Jurkat, Clone E6-1 (cell line): ENCODE results near the gene LRPAP1.

Source experiments
- DNase-seq: peaks from one replicate; pipeline ENCODE4 v3.0.0-alpha.2; 2011; ENCODE audit warnings: low read depth, low spot score
- H3K4me3 ChIP-seq: 2 replicates; pipeline ENCODE4 v1.5.1; 2011; ENCODE audit warnings: mild to moderate bottlenecking, low read length, control low read depth, moderate library complexity

LRPAP1 gene

GRCh38 chr4:3522651-3523050 lies 9.6 kb downstream of the LRPAP1 start:
- H3K4me3 ChIP-seq = no peak overlapping the region
- no peak for DNase-seq

- no peak overlapping the region for H3K4me3 ChIP-seq
- DNase-seq = no peak
These were observed 9.9 kb downstream of the LRPAP1 start for GRCh38 chr4:3522326-3522640.

- H3K4me3 ChIP-seq = no peak overlapping the region
- no peak for DNase-seq
These were observed 10.4 kb downstream of the LRPAP1 start for GRCh38 chr4:3521621-3522325.

GRCh38 chr4:3520796-3521600 lies 11.2 kb downstream of the LRPAP1 start:
- no peak overlapping the region for H3K4me3 ChIP-seq
- DNase-seq = no peak

GRCh38 chr4:3520276-3520675 lies 11.9 kb downstream of the LRPAP1 start:
- no peak for DNase-seq

GRCh38 chr4:3519468-3520264 lies 12.6 kb downstream of the LRPAP1 start:
- no peak overlapping the region for H3K4me3 ChIP-seq
- DNase-seq = no peak

More at GRCh38 chr4:3520276-3520675, 11.9 kb downstream of the LRPAP1 start:
- no peak overlapping the region for H3K4me3 ChIP-seq

GRCh38 chr4:3518941-3519340 lies 13.3 kb downstream of the LRPAP1 start:
- DNase-seq = no peak
- H3K4me3 ChIP-seq = no peak overlapping the region

GRCh38 chr4:3518511-3518880 lies 13.7 kb downstream of the LRPAP1 start:
- H3K4me3 ChIP-seq = no peak overlapping the region
- no peak for DNase-seq

GRCh38 chr4:3517731-3518510 lies 14.3 kb downstream of the LRPAP1 start:
- no peak for DNase-seq

GRCh38 chr4:3516836-3517730 lies 15.1 kb downstream of the LRPAP1 start:
- no peak for DNase-seq
- no peak overlapping the region for H3K4me3 ChIP-seq

More at GRCh38 chr4:3517731-3518510, 14.3 kb downstream of the LRPAP1 start:
- no peak overlapping the region for H3K4me3 ChIP-seq

GRCh38 chr4:3516061-3516835 lies 16.0 kb downstream of the LRPAP1 start:
- DNase-seq = no peak
- no peak overlapping the region for H3K4me3 ChIP-seq

- H3K4me3 ChIP-seq = no peak overlapping the region
- DNase-seq = no peak
These were observed 16.6 kb downstream of the LRPAP1 start for GRCh38 chr4:3515646-3516045.

- H3K4me3 ChIP-seq = no peak overlapping the region
- DNase-seq = no peak
These were observed 17.3 kb downstream of the LRPAP1 start for GRCh38 chr4:3514806-3515501.

GRCh38 chr4:3514221-3514780 lies 17.9 kb downstream of the LRPAP1 start:
- DNase-seq = no peak
- no peak overlapping the region for H3K4me3 ChIP-seq

GRCh38 chr4:3513807-3514206 lies 18.4 kb downstream of the LRPAP1 start:
- DNase-seq = no peak
- H3K4me3 ChIP-seq = no peak overlapping the region

- DNase-seq = no peak
- H3K4me3 ChIP-seq = no peak overlapping the region
These were observed 19.5 kb downstream of the LRPAP1 start for GRCh38 chr4:3512719-3513118.

GRCh38 chr4:3512279-3512678 lies 19.9 kb downstream of the LRPAP1 start:
- H3K4me3 ChIP-seq = no peak overlapping the region
- DNase-seq = no peak
